ENCODE data around the gene ATP6V0A4.

ATP6V0A4 gene

DNA sequence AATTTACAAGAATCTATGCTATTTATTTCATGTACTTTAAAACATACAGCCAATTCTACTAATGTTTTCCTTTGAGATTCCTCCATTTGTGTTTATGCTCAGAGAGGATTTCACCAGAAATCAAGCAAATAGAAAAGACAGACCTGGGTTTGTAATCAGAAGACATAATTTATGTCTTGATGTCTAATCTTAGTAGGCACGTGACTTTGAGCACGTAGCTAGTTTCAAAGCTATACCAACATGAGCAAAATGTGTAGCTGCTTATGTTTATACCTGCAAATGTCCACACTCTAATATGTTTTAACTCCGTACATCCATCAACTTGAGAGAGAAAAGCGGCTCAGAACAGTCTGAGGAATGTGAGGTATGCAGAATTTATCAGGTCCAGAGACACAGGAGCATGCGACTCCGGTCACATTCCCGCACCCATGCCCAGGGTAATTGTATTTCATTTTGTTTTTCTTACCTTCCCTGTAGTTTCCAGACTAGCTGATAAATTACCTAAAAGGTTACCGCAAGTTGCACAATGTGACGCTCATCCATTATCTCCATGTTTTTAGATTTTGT, 136.8 kb downstream of the ATP6V0A4 start:
- no peak for DNase-seq (ENCODE audit: low read depth)

DNA sequence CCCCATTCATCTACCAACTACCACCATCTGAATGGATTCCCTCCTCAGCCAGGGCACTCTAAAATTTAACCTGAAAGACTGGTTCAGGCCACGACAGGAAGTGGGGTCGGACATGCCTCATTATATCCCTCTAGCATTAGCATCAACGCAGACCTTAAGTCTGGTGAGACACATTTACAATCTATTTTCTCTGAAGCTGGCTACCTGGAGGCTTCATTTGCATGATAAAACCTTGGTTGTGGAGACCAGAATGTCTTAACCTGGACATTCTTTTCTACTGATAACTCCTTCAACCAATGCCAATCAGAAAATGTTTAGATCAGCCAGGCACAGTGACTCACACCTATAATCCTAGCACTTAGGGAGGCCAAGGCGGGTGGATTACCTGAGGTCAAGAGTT, 139.1 kb downstream of the ATP6V0A4 start:
- DNase-seq (ENCODE audit: low read depth), result no peak

DNA sequence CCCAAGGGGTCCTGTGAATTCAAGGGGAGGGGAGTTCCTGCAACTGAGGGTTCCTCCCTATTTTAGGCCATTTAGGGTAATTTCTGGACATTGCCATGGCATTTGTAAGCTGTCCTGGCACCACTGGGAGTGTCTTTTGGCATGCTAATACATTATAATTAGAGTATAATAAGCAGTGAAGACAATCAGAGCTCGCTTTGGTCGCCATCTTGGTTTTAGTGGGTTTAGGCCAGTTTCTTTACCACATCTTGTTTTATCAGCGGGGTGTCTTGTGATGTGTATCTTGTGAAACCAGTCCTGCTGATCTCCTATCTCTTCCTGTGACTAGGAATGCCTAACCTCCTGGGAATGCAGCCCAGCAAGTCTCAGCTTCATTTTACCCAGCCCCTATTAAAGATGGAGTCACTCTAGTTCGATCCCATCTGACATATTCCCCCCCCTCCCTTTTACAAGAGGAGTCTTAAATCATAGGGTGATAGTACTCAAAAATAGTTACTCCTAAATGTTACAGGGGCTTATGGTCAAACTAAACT, 140.1 kb downstream of the ATP6V0A4 start:
- DNase-seq (ENCODE audit: low read depth), result no peak

DNA sequence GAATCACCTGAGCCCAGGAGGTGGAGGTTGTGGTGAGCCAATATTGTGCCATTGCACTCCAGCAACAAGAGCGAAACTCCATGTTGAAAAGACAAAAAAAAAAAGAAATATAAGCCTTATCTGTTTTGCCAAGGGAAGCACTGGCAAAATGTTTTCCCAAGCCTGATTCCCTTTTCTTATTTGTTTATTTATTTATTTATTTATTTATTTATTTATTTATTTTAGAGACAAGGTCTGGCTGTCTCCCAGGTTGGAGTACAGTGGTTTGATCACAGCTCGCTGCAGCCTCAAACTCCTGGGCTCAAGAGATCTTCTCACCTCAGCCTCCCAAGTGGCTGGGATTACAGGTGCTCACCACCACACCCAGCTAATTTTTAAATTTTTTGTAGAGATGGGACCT, 141.0 kb downstream of the ATP6V0A4 start:
- no peak for DNase-seq (ENCODE audit: low read depth)

Measured in GM04503 (cell line).